Endothelial cell of coronary artery (primary cell): Measurements from ENCODE around the gene MAB21L2. TPM values are rescaled to one million over a fixed set of nuclear protein-coding genes. Genes with fewer than 3 reads are reported as not detected.

Source experiments
- total RNA-seq: library from RNA; depleted of rRNA; stranded (reverse); fragments of >200 nt; gene quantifications from 2 replicates; pipeline ENCODE4 v1.2.3, GENCODE V29; 2014

MAB21L2 gene
- under 0.01 TPM in 1 of 2 replicates, not detected in the other for total RNA-seq

DNA sequence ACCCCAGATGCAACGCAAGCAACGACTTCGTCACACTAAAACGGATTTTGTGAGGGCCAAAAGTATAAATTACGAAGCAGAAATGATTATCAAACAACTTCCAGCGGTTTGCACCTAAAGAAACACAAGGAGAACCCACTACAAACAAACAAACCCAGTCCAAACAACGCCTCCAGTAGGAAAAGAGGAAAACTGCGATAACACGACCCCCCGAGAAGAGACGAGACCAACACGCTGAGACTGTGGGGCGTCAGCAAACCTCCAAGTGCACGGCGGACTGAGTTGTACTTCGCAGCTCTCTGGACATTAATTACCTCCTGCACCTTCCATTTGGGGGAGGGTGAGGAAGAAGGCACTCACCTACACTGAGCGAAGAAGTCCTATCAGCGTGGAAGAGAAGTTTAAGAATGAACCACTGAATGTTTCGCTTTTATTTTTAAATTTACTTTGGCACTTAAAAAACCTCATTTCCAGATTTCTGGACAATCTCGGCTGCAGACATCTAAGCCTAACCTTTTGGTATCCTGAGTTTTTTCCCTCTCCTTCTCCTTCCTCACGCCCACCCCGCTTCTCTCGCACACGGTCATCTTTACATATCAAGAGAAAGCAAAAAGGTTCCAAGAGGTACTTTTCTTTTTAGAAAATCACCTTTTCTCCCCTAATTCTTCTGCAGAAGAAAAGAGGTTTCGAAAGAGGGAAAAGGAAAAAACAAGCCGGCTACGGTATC, at the start of gene MAB21L2:
TSS of gene MAB21L2 (plus strand) at position 6 of the 727 bp plus-strand sequence. CDS start 879 bp downstream, outside the sequence.

